ENCODE results near the gene TAF11L14.

The TAF11L14 gene

GRCh38 chr5:17680737-17681136 lies 46.5 kb downstream of the TAF11L14 start:
- DNase-seq: no peak

Measured in HCEC 1CT (cell line).